C4-2B (cell line): ENCODE data around the gene LRG1.

ENCODE experiments used
- ZFX ChIP-seq: fragments of 450-650 bp; IDR thresholded peaks from 2 replicates; pipeline ENCODE4 v1.6.1; 2017
- TF ChIP-seq, protein P1 (sequence below): fragments of 450-650 bp; conservative IDR thresholded peaks from 2 replicates; pipeline ENCODE4 v1.5.1; 2017; ENCODE audit warnings: mild to moderate bottlenecking

DNA sequence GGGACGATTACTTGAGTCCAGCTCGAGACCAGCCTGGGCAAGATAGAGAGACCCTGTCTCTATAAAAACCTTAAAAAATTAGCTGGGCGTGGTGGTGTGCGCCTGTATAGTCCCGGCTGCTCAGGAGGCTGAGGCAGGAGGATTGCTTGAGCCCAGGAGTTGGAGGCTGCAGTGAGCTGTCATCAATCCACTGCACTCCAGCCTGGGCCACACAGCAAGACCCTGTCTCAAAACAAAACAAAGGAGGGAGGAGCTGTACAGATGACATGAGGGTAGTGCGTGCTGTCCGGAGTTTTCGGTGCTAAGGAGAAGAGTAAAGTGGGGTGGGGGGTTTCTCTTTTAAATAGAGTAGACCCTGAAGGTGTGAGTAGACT, 45.2 kb downstream of the LRG1 start:
- TF ChIP-seq, protein P1, sequence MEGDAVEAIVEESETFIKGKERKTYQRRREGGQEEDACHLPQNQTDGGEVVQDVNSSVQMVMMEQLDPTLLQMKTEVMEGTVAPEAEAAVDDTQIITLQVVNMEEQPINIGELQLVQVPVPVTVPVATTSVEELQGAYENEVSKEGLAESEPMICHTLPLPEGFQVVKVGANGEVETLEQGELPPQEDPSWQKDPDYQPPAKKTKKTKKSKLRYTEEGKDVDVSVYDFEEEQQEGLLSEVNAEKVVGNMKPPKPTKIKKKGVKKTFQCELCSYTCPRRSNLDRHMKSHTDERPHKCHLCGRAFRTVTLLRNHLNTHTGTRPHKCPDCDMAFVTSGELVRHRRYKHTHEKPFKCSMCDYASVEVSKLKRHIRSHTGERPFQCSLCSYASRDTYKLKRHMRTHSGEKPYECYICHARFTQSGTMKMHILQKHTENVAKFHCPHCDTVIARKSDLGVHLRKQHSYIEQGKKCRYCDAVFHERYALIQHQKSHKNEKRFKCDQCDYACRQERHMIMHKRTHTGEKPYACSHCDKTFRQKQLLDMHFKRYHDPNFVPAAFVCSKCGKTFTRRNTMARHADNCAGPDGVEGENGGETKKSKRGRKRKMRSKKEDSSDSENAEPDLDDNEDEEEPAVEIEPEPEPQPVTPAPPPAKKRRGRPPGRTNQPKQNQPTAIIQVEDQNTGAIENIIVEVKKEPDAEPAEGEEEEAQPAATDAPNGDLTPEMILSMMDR: no peak
- TF ChIP-seq ZFX: no peak
